Measurements from ENCODE around the gene LAMB4.

GRCh38 chr7:107989618-107990373 lies 140.4 kb downstream of the LAMB4 start:
- no peak for TF ChIP-seq CTCF (IDR thresholded peaks at IDR 0.05)
- TF ChIP-seq POLR2A (IDR thresholded peaks at IDR 0.05; ENCODE audit: low read depth), result no peak
- no peak for TF ChIP-seq EP300 (IDR thresholded peaks at IDR 0.05)

All from esophagus muscularis mucosa (tissue), 4 donors.